K562 (cell line): ENCODE measurements around the gene AGAP3. TPM values are rescaled to one million over a fixed set of nuclear protein-coding genes. Genes with fewer than 3 reads are reported as not detected.

ENCODE experiments used
- C11orf30 ChIP-seq: fragments of 450-650 bp; IDR thresholded peaks from 2 replicates; pipeline ENCODE4 v1.6.1; 2016; ENCODE audit warnings: low read depth, mild to moderate bottlenecking
- CREB3L1 ChIP-seq: fragments of 450-650 bp; IDR thresholded peaks from 2 replicates; pipeline ENCODE4 v1.6.1; 2014; ENCODE audit warnings: low read depth, mild to moderate bottlenecking, moderate library complexity, borderline replicate concordance
- FOXP1 ChIP-seq: sonication (generic); formaldehyde crosslinking; IDR thresholded peaks from 2 replicates; pipeline ENCODE4 v1.8.0; 2022; ENCODE audit warnings: mild to moderate bottlenecking, missing genetic modification reagents
- GTF3C2 ChIP-seq: IDR thresholded peaks from 3 replicates; pipeline ENCODE4 v1.6.1; 2011; ENCODE audit warnings: borderline replicate concordance, mild to moderate bottlenecking, moderate library complexity; ENCODE audit not compliant: insufficient read length; ENCODE audit errors: extremely low read depth
- HES1 ChIP-seq: fragments of 450-650 bp; IDR thresholded peaks from 2 replicates; pipeline ENCODE4 v1.6.1; 2016; ENCODE audit warnings: low read depth, mild to moderate bottlenecking, moderate library complexity
- THRB ChIP-seq: fragments of 450-650 bp; formaldehyde crosslinking; conservative IDR thresholded peaks from 2 replicates; pipeline ENCODE4 v1.4.0; 2022; ENCODE audit warnings: mild to moderate bottlenecking, missing genetic modification characterization
- ZBTB43 ChIP-seq: sonication (generic); formaldehyde crosslinking; IDR thresholded peaks from 2 replicates; pipeline ENCODE4 v1.8.0; 2023; ENCODE audit warnings: mild to moderate bottlenecking, missing genetic modification reagents
- ZNF57 ChIP-seq: fragments of 450-650 bp; formaldehyde crosslinking; IDR thresholded peaks from 2 replicates; pipeline ENCODE4 v1.4.0; 2020; ENCODE audit warnings: mild to moderate bottlenecking, moderate library complexity
- polyA plus RNA-seq, 8 experiments: library from polyadenylated mRNA; depleted of rRNA in 4 of 8; stranded (reverse) in 5 of 8; unstranded in 3 of 8; fragments of >200 nt; fragmentation: Nextera tagmentation in 2 of 8; fragmentation: Illumina TruSeq in 1 of 8; extraction: Ambion mirVana in 2 of 8; extraction: Trizol in 1 of 8; gene quantifications; 2 replicates each; pipeline versions ENCODE4 v1.2.1 to v1.2.3, GENCODE V29; 2011 to 2014; ENCODE audit warnings: inconsistent platforms in 1 of 8, missing spikeins in 1 of 8
- total RNA-seq, 7 experiments: library from RNA; depleted of rRNA in 6 of 7; stranded (reverse); fragments of >200 nt in 6 of 7; fragmentation: Illumina TruSeq in 2 of 7; extraction: Trizol in 2 of 7; gene quantifications; 2 replicates each; pipeline versions ENCODE4 v1.2.1 to v1.2.3, GENCODE V29; 2011 to 2021; ENCODE audit warnings: low replicate concordance in 1 of 7
- TF ChIP-seq, protein P1 (sequence below), 2 experiments: fragments of 450-650 bp; conservative IDR thresholded peaks; 2 replicates each; pipeline ENCODE4 v1.6.1; 2017; ENCODE audit warnings: mild to moderate bottlenecking in 2 of 2, moderate library complexity in 2 of 2

The AGAP3 gene
- total and polyA plus RNA-seq, 9 of the 15 experiments (the other 6 are each of a cell fraction or from before 2014, with no cell fraction given), result 3.4 to 208 (median 62.2) TPM

DNA sequence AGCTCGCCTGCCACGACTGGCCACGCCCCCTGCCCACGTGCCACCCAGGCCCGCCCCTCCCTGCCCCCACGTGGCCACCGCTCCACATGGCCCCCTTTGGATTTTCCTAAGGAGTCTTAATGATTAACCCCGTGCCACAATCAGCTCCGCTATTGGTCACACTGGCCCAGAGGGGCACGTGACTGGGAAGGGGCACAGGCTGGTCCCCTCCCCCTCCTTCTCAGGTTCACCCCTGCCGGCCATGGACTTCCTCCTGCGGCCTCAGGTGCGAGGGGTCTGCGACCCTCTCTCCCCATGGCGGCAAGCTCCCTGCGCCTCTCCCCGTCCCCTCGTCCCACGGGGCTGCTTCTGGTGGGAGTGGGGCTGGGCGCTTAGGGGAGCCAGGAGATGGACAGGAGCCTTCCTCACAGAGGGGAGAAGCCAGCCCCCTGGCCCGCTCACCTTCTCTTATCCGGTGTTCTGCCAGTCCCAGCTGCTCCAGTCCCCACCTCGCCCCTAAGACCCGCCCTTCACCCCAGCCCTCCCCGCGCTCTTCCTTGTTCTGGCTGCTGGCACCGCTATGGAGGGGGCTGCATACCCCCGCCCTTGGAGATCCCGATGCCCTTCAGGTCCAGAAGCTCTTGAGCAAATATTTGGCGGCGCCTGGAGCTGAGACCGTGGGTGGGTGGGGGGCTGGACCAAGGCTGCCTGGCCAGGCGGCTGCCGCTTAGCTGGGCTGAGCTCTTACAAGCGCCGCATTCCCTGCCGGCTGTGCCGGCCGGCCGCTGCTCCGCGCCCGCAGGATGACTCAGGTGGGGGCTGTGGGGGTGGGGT lies 23.7 kb upstream of the AGAP3 start (continued):
- TF ChIP-seq HES1, result 0 out of 2 replicates have a peak, but pooled peaks have one; percentile 35
- TF ChIP-seq ZNF57, result no peak
- TF ChIP-seq, protein P1, sequence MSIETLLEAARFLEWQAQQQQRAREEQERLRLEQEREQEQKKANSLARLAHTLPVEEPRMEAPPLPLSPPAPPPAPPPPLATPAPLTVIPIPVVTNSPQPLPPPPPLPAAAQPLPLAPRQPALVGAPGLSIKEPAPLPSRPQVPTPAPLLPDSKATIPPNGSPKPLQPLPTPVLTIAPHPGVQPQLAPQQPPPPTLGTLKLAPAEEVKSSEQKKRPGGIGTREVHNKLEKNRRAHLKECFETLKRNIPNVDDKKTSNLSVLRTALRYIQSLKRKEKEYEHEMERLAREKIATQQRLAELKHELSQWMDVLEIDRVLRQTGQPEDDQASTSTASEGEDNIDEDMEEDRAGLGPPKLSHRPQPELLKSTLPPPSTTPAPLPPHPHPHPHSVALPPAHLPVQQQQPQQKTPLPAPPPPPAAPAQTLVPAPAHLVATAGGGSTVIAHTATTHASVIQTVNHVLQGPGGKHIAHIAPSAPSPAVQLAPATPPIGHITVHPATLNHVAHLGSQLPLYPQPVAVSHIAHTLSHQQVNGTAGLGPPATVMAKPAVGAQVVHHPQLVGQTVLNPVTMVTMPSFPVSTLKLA (conservative IDR thresholded peaks at IDR 0.05), result no peak
- TF ChIP-seq C11orf30, result no peak
- TF ChIP-seq CREB3L1, result no peak
- TF ChIP-seq THRB (CRISPR knock-in tag), result no peak
- TF ChIP-seq ZBTB43 (CRISPR knock-in tag), result no peak
- TF ChIP-seq FOXP1 (CRISPR knock-in tag), result no peak; the same call in 1 of the 2 replicates
- TF ChIP-seq GTF3C2, result no peak
